HL-60 (cell line): Measurements from ENCODE around the gene MAPK7.

Experiments used
- DNase-seq, 2 experiments: peaks; one replicate each; pipeline ENCODE4 v3.0.0-alpha.2; 2010 to 2020; ENCODE audit warnings: low read depth in 1 of 2, low spot score in 1 of 2
- H3K27ac ChIP-seq: fragments of 250-450 bp; sonication (Bioruptor Pico); replicated peaks from 2 replicates; pipeline ENCODE4 v1.5.1; 2020; ENCODE audit warnings: mild to moderate bottlenecking, moderate library complexity
- H3K27me3 ChIP-seq: fragments of 250-450 bp; sonication (Bioruptor Pico); 2 replicates; pipeline ENCODE4 v1.5.1; 2021; ENCODE audit warnings: mild to moderate bottlenecking, moderate library complexity; ENCODE audit not compliant: insufficient read depth, poor library complexity, severe bottlenecking
- H3K4me3 ChIP-seq: replicated peaks from 2 replicates; pipeline ENCODE4 v1.5.1; 2011; ENCODE audit warnings: mild to moderate bottlenecking, control low read depth, low read length; ENCODE audit not compliant: insufficient read depth
- CTCF ChIP-seq: IDR thresholded peaks from one replicate; pipeline ENCODE4 v1.5.1; 2011; ENCODE audit warnings: low read length, control low read depth, inconsistent platforms; ENCODE audit not compliant: insufficient read depth
- GABPA ChIP-seq: IDR thresholded peaks from 2 replicates; pipeline ENCODE4 v1.6.1; 2012; ENCODE audit warnings: low read depth
- POLR2AphosphoS5 ChIP-seq: IDR thresholded peaks from 2 replicates; pipeline ENCODE4 v1.6.1; 2012; ENCODE audit warnings: low read depth
- SPI1 ChIP-seq: IDR thresholded peaks from 2 replicates; pipeline ENCODE4 v1.6.1; 2012; ENCODE audit warnings: low read depth, mild to moderate bottlenecking, borderline replicate concordance
- TF ChIP-seq, protein P1 (sequence below): IDR thresholded peaks from 2 replicates; pipeline ENCODE4 v1.6.1; 2012; ENCODE audit warnings: low read depth; ENCODE audit not compliant: insufficient replicate concordance

The MAPK7 gene

GRCh38 chr17:19337712-19338023, 40.6 kb upstream of the MAPK7 start:
- no peak for DNase-seq
- TF ChIP-seq, protein P1, sequence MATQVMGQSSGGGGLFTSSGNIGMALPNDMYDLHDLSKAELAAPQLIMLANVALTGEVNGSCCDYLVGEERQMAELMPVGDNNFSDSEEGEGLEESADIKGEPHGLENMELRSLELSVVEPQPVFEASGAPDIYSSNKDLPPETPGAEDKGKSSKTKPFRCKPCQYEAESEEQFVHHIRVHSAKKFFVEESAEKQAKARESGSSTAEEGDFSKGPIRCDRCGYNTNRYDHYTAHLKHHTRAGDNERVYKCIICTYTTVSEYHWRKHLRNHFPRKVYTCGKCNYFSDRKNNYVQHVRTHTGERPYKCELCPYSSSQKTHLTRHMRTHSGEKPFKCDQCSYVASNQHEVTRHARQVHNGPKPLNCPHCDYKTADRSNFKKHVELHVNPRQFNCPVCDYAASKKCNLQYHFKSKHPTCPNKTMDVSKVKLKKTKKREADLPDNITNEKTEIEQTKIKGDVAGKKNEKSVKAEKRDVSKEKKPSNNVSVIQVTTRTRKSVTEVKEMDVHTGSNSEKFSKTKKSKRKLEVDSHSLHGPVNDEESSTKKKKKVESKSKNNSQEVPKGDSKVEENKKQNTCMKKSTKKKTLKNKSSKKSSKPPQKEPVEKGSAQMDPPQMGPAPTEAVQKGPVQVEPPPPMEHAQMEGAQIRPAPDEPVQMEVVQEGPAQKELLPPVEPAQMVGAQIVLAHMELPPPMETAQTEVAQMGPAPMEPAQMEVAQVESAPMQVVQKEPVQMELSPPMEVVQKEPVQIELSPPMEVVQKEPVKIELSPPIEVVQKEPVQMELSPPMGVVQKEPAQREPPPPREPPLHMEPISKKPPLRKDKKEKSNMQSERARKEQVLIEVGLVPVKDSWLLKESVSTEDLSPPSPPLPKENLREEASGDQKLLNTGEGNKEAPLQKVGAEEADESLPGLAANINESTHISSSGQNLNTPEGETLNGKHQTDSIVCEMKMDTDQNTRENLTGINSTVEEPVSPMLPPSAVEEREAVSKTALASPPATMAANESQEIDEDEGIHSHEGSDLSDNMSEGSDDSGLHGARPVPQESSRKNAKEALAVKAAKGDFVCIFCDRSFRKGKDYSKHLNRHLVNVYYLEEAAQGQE: no peak
- no peak for TF ChIP-seq GABPA
- no peak for TF ChIP-seq CTCF
- TF ChIP-seq SPI1: no peak
- TF ChIP-seq POLR2AphosphoS5: no peak
- Histone ChIP-seq H3K27me3 (no peaks in the 10 kb centered on the region), H3K27ac (no peak overlapping the region), H3K4me3 (no peak overlapping the region)

GRCh38 chr17:19338031-19338990, 40.0 kb upstream of the MAPK7 start:
- H3K27ac ChIP-seq: no peak overlapping the region
- no peaks in the 10 kb centered on the region for H3K27me3 ChIP-seq
- no peak overlapping the region for H3K4me3 ChIP-seq
- peak in 1 of 2 experiments; percentile 57 for DNase-seq
- peak; percentile 56 for TF ChIP-seq CTCF
- no peak for TF ChIP-seq GABPA

GRCh38 chr17:19339341-19339815, 38.9 kb upstream of the MAPK7 start:
- no peak for TF ChIP-seq SPI1
- TF ChIP-seq CTCF: no peak
- no peak for TF ChIP-seq GABPA
- TF ChIP-seq, protein P1: no peak
- TF ChIP-seq POLR2AphosphoS5: no peak
- Histone ChIP-seq H3K4me3 (no peak overlapping the region), H3K27ac (no peak overlapping the region), H3K27me3 (no peaks in the 10 kb centered on the region)
- no peak for DNase-seq

GRCh38 chr17:19341211-19341631, 37.1 kb upstream of the MAPK7 start:
- H3K27ac ChIP-seq: no peak overlapping the region
- no peaks in the 10 kb centered on the region for H3K27me3 ChIP-seq
- H3K4me3 ChIP-seq: no peak overlapping the region
- no peak for TF ChIP-seq SPI1
- TF ChIP-seq, protein P1: no peak
- no peak for TF ChIP-seq GABPA
- no peak for TF ChIP-seq CTCF
- TF ChIP-seq POLR2AphosphoS5: no peak
- no peak for DNase-seq
